K562 (cell line): Measurements from ENCODE around the gene GRAMD2A. TPM values are rescaled to one million over a fixed set of nuclear protein-coding genes. Genes with fewer than 3 reads are reported as not detected.

Experiments
- BCLAF1 ChIP-seq, 2 experiments: fragments of 450-650 bp in 1 of 2; IDR thresholded peaks; 2 replicates each; pipeline ENCODE4 v1.6.1; 2011 to 2017; ENCODE audit warnings: low read depth in 2 of 2, antibody characterized with exemption in 1 of 2, borderline replicate concordance in 1 of 2, low read length in 1 of 2, mild to moderate bottlenecking in 1 of 2, mixed read lengths in 1 of 2; ENCODE audit not compliant: control insufficient read depth in 1 of 2
- BRCA1 ChIP-seq, 2 experiments: fragments of 450-650 bp in 1 of 2; sonication (generic) in 1 of 2; formaldehyde crosslinking in 1 of 2; IDR thresholded peaks; 2 replicates each; pipeline versions ENCODE4 v1.5.0 to v1.6.1; 2017 to 2020; ENCODE audit warnings: mild to moderate bottlenecking in 1 of 2, missing genetic modification reagents in 1 of 2
- CEBPG ChIP-seq, 3 experiments: fragments of 200-800 bp in 1 of 3; sonication (Bioruptor generic) in 1 of 3; sonication (generic) in 1 of 3; formaldehyde crosslinking in 1 of 3; IDR thresholded peaks in 2 of 3; conservative IDR thresholded peaks in 1 of 3; 2 replicates each; pipeline versions ENCODE4 v1.6.1 to v1.8.0; 2016 to 2022; ENCODE audit warnings: missing compliant biosample characterization in 2 of 3, missing genetic modification characterization in 2 of 3, mild to moderate bottlenecking in 1 of 3, missing genetic modification reagents in 1 of 3
- ELF2 ChIP-seq: fragments of 250-450 bp; sonication (Bioruptor Pico); IDR thresholded peaks from 2 replicates; pipeline ENCODE4 v1.5.0; 2021; ENCODE audit warnings: mild to moderate bottlenecking
- ID3 ChIP-seq, 2 experiments: fragments of 250-450 bp in 1 of 2; fragments of 450-650 bp in 1 of 2; sonication (Bioruptor Pico) in 1 of 2; IDR thresholded peaks; 2 replicates each; pipeline versions ENCODE4 v1.6.1 to v1.8.0; 2016 to 2021; ENCODE audit warnings: mild to moderate bottlenecking in 2 of 2, moderate library complexity in 2 of 2, missing compliant biosample characterization in 1 of 2, missing genetic modification characterization in 1 of 2
- MCM3 ChIP-seq: fragments of 450-650 bp; IDR thresholded peaks from 2 replicates; pipeline ENCODE4 v1.6.1; 2016
- MYC ChIP-seq, 2 experiments: fragments of 250-450 bp in 1 of 2; sonication (Bioruptor Pico) in 1 of 2; IDR thresholded peaks; 2 replicates each; pipeline versions ENCODE4 v1.5.1 to v1.6.1; 2012 to 2021; ENCODE audit warnings: low read depth in 2 of 2, borderline replicate concordance in 1 of 2, improper control_type of control experiment in 1 of 2, low read length in 1 of 2, mild to moderate bottlenecking in 1 of 2, moderate library complexity in 1 of 2
- NCOA1 ChIP-seq: fragments of 450-650 bp; IDR thresholded peaks from 2 replicates; pipeline ENCODE4 v1.6.1; 2016; ENCODE audit warnings: low read depth
- NFXL1 ChIP-seq: fragments of 450-650 bp; formaldehyde crosslinking; IDR thresholded peaks from 2 replicates; pipeline ENCODE4 v1.4.0; 2021; ENCODE audit warnings: mild to moderate bottlenecking
- RB1 ChIP-seq: fragments of 450-650 bp; IDR thresholded peaks from 2 replicates; pipeline ENCODE4 v1.6.1; 2017; ENCODE audit warnings: low read depth, mild to moderate bottlenecking
- RBBP5 ChIP-seq: fragments of 200-600 bp; sonication (generic); IDR thresholded peaks from 2 replicates; pipeline ENCODE4 v1.6.1; 2012; ENCODE audit warnings: borderline replicate concordance, mild to moderate bottlenecking, low read length, control low read depth, inconsistent platforms; ENCODE audit not compliant: insufficient read depth, poor library complexity, severe bottlenecking
- RBM25 ChIP-seq: fragments of 200-400 bp; formaldehyde crosslinking; IDR thresholded peaks from 2 replicates; pipeline ENCODE4 v1.6.1; 2018; ENCODE audit warnings: low read length, low read depth, moderate library complexity; ENCODE audit not compliant: severe bottlenecking
- TCF7 ChIP-seq: sonication (generic); IDR thresholded peaks from 2 replicates; pipeline ENCODE4 v1.6.1; 2016; ENCODE audit warnings: antibody characterized with exemption, borderline replicate concordance
- TEAD4 ChIP-seq, 2 experiments: sonication (generic) in 1 of 2; formaldehyde crosslinking in 1 of 2; IDR thresholded peaks; 2 replicates each; pipeline versions ENCODE4 v1.6.1 to v1.8.0; 2012 to 2022; ENCODE audit warnings: borderline replicate concordance in 1 of 2, inconsistent platforms in 1 of 2, low read length in 1 of 2, mild to moderate bottlenecking in 1 of 2, missing genetic modification reagents in 1 of 2
- ZBTB7A ChIP-seq: IDR thresholded peaks from 2 replicates; pipeline ENCODE4 v1.6.1; 2011; ENCODE audit warnings: low read depth, mild to moderate bottlenecking, low read length, moderate library complexity, borderline replicate concordance; ENCODE audit not compliant: control insufficient read depth
- ZFP1 ChIP-seq: fragments of 450-650 bp; formaldehyde crosslinking; IDR thresholded peaks from 2 replicates; pipeline ENCODE4 v1.4.0; 2020; ENCODE audit warnings: mild to moderate bottlenecking, mixed read lengths
- ZNF12 ChIP-seq: sonication (generic); formaldehyde crosslinking; IDR thresholded peaks from 2 replicates; pipeline ENCODE4 v1.4.0; 2020; ENCODE audit warnings: mild to moderate bottlenecking, missing genetic modification reagents
- ZNF277 ChIP-seq: fragments of 250-450 bp; sonication (Bioruptor Pico); IDR thresholded peaks from 2 replicates; pipeline ENCODE4 v1.8.0; 2022; ENCODE audit warnings: inconsistent platforms, mild to moderate bottlenecking, moderate library complexity, borderline replicate concordance
- ZNF384 ChIP-seq: IDR thresholded peaks from 2 replicates; pipeline ENCODE4 v1.6.1; 2012; ENCODE audit warnings: low read depth, low read length, improper control_type of control experiment
- polyA plus RNA-seq, 8 experiments: library from polyadenylated mRNA; depleted of rRNA in 4 of 8; stranded (reverse) in 5 of 8; unstranded in 3 of 8; fragments of >200 nt; fragmentation: Nextera tagmentation in 2 of 8; fragmentation: Illumina TruSeq in 1 of 8; extraction: Ambion mirVana in 2 of 8; extraction: Trizol in 1 of 8; gene quantifications; 2 replicates each; pipeline versions ENCODE4 v1.2.1 to v1.2.3, GENCODE V29; 2011 to 2014; ENCODE audit warnings: inconsistent platforms in 1 of 8, missing spikeins in 1 of 8
- total RNA-seq, 7 experiments: library from RNA; depleted of rRNA in 6 of 7; stranded (reverse); fragments of >200 nt in 6 of 7; fragmentation: Illumina TruSeq in 2 of 7; extraction: Trizol in 2 of 7; gene quantifications; 2 replicates each; pipeline versions ENCODE4 v1.2.1 to v1.2.3, GENCODE V29; 2011 to 2021; ENCODE audit warnings: low replicate concordance in 1 of 7

The GRAMD2A gene
- total and polyA plus RNA-seq, 9 of the 15 experiments (the other 6 are each of a cell fraction or from before 2014, with no cell fraction given) = 0.08 to 0.22 TPM; not detected in 7

GRCh38 chr15:72230197-72231065 is 32.8 kb upstream of the GRAMD2A start (continued):
- TF ChIP-seq TCF7 = no peak
- TF ChIP-seq ID3 (CRISPR knock-in tag; IDR thresholded peaks at IDR 0.05) = no peak
- no peak for TF ChIP-seq ID3 (tag; IDR thresholded peaks at IDR 0.05)
- no peak for TF ChIP-seq MCM3
- TF ChIP-seq BRCA1 (IDR thresholded peaks at IDR 0.05) = no peak
- no peak for TF ChIP-seq BRCA1 (CRISPR knock-in tag; IDR thresholded peaks at IDR 0.05)
- TF ChIP-seq NCOA1 = no peak; the same call in 1 of the 2 replicates
- TF ChIP-seq RBM25 = no peak
- TF ChIP-seq ZNF277 (CRISPR knock-in tag) = no peak
- no peak for TF ChIP-seq ZFP1 (CRISPR knock-in tag)
- TF ChIP-seq ZNF384 = no peak
- no peak for TF ChIP-seq CEBPG (CRISPR knock-in tag; IDR thresholded peaks at IDR 0.05)
- peak in 1 of 2 experiments; percentile 53; a peak in 2 of 4 replicates for TF ChIP-seq CEBPG (tag; conservative IDR thresholded peaks at IDR 0.05 in 1 of 2, IDR thresholded peaks at IDR 0.05 in 1 of 2)
- no peak for TF ChIP-seq NFXL1 (CRISPR knock-in tag)
- no peak for TF ChIP-seq ELF2 (CRISPR knock-in tag)
- TF ChIP-seq BCLAF1 (IDR thresholded peaks at IDR 0.05; ENCODE audit: borderline replicate concordance in 1 of 2, control insufficient read depth in 1 of 2, low read depth in 2 of 2, low read length in 1 of 2) = 0 out of 4 replicates have a peak, but pooled peaks of 1 of the 2 experiments have one; percentile 9
- TF ChIP-seq MYC (IDR thresholded peaks at IDR 0.05; ENCODE audit: low read depth, low read length) = no peak
- TF ChIP-seq MYC (CRISPR knock-in tag; IDR thresholded peaks at IDR 0.05; ENCODE audit: borderline replicate concordance, low read depth) = 0 out of 2 replicates have a peak, but pooled peaks have one; percentile 32
- TF ChIP-seq RBBP5 = peak; percentile 11
- TF ChIP-seq ZNF12 (CRISPR knock-in tag) = no peak
- TF ChIP-seq ZBTB7A = peak; percentile 68; the same call in 1 of the 2 replicates
- 0 out of 2 replicates have a peak, but pooled peaks have one; percentile 23 for TF ChIP-seq TEAD4 (IDR thresholded peaks at IDR 0.05; ENCODE audit: low read length)
- no peak for TF ChIP-seq TEAD4 (CRISPR knock-in tag; IDR thresholded peaks at IDR 0.05; ENCODE audit: borderline replicate concordance)
- TF ChIP-seq RB1 = no peak
